HepG2 (cell line): Measurements from ENCODE around the gene TAF1A. TPM values are rescaled to one million over a fixed set of nuclear protein-coding genes. Genes with fewer than 3 reads are reported as not detected.

ENCODE experiments used
- ATAC-seq: fragments of 200-7000 bp; cut with Tn5 transposase; 3 replicates; pipeline ENCODE4 v1.9.1; 2020; ENCODE audit warnings: mild to moderate bottlenecking, moderate library complexity
- BruUV-seq: library from RNA; stranded (reverse); fragments of 400-500 nt; replicated peaks from 2 replicates; lab custom pipeline; 2021; lab: Mats Ljungman, UMichigan
- CTCF ChIA-PET: fragments of 300-600 bp; formaldehyde crosslinking; extraction: SDS; loops from one replicate; lab custom pipeline; 2021; ENCODE audit warnings: low total read pairs, inconsistent platforms, low intra/inter-chr PET ratio; lab: Yijun Ruan, JAX
- POLR2A ChIA-PET: fragments of 350-600 bp; sonication (Branson Sonifier 250); formaldehyde crosslinking; loops from one replicate; lab custom pipeline; 2020; ENCODE audit warnings: antibody characterized with exemption, inconsistent platforms; lab: Yijun Ruan, JAX
- DNase-seq: peaks from one replicate; pipeline ENCODE4 v3.0.0-alpha.2; 2015; ENCODE audit warnings: low spot score
- FAIRE-seq: peaks from 3 replicates; lab custom pipeline; 2011; peaks lifted over from hg19 to GRCh38; lab: Jason Lieb, UNC
- H2AFZ ChIP-seq: one replicate; pipeline ENCODE4 v1.6.1; 2011; ENCODE audit warnings: low read length, inconsistent platforms
- H3K27ac ChIP-seq: fragments of 300-600 bp; 3 replicates; pipeline ENCODE4 v1.8.0; 2011; ENCODE audit warnings: mixed run types, mild to moderate bottlenecking, mixed read lengths, low read length, inconsistent platforms; ENCODE audit not compliant: insufficient read depth; ENCODE audit errors: extremely low read length
- H3K27me3 ChIP-seq, 2 experiments: fragments of 200-600 bp in 1 of 2; 2 replicates in 1 of 2; 3 replicates in 1 of 2; pipeline versions ENCODE4 v1.6.0 to v1.8.0; 2011; ENCODE audit warnings: low read length in 2 of 2, mild to moderate bottlenecking in 2 of 2, moderate library complexity in 2 of 2, inconsistent platforms in 1 of 2; ENCODE audit not compliant: insufficient read depth in 2 of 2, control insufficient read depth in 1 of 2
- H3K36me3 ChIP-seq, 2 experiments: fragments of 200-600 bp in 1 of 2; replicated peaks in 1 of 2; 2 replicates in 1 of 2; 3 replicates in 1 of 2; pipeline versions ENCODE4 v1.5.1 to v1.8.0; 2011; ENCODE audit warnings: low read length in 2 of 2, inconsistent platforms in 1 of 2; ENCODE audit not compliant: insufficient read depth in 2 of 2, control insufficient read depth in 1 of 2
- H3K4me1 ChIP-seq: 2 replicates; pipeline ENCODE4 v1.5.1; 2012; ENCODE audit warnings: low read length, inconsistent platforms; ENCODE audit not compliant: insufficient read depth
- H3K4me2 ChIP-seq: 2 replicates; pipeline ENCODE4 v1.6.0; 2011; ENCODE audit warnings: low read depth, low read length, inconsistent platforms
- H3K4me3 ChIP-seq, 3 experiments: fragments of 200-600 bp in 1 of 3; sonication (generic), shearing (Covaris generic) in 1 of 3; replicated peaks in 1 of 3; 2 replicates each; pipeline ENCODE4 v1.5.1; 2011 to 2016; ENCODE audit warnings: low read length in 3 of 3, inconsistent platforms in 2 of 3, low read depth in 2 of 3, mild to moderate bottlenecking in 2 of 3, control low read depth in 1 of 3, mixed read lengths in 1 of 3; ENCODE audit not compliant: insufficient read depth in 1 of 3
- H3K79me2 ChIP-seq: one replicate; pipeline ENCODE4 v1.6.1; 2011; ENCODE audit warnings: low read length, inconsistent platforms; ENCODE audit not compliant: insufficient read depth
- H3K9ac ChIP-seq: 2 replicates; pipeline ENCODE4 v1.6.0; 2011; ENCODE audit warnings: mild to moderate bottlenecking, low read depth, low read length, inconsistent platforms; ENCODE audit not compliant: insufficient read depth
- H3K9me3 ChIP-seq: 2 replicates; pipeline ENCODE4 v1.5.1; 2012; ENCODE audit warnings: mild to moderate bottlenecking, low read length
- H4K20me1 ChIP-seq: 2 replicates; pipeline ENCODE4 v1.6.0; 2011; ENCODE audit warnings: inconsistent platforms, mild to moderate bottlenecking, low read length, moderate library complexity; ENCODE audit not compliant: insufficient read depth
- BCL6 ChIP-seq: IDR thresholded peaks from 2 replicates; pipeline ENCODE4 v1.6.1; 2016; ENCODE audit warnings: missing genetic modification reagents, missing compliant biosample characterization
- BORCS8-MEF2B ChIP-seq: sonication (generic); formaldehyde crosslinking; IDR thresholded peaks from 2 replicates; pipeline ENCODE4 v1.8.0; 2022; ENCODE audit warnings: mild to moderate bottlenecking, missing genetic modification reagents
- MTA1 ChIP-seq: sonication (generic); formaldehyde crosslinking; IDR thresholded peaks from 2 replicates; pipeline ENCODE4 v1.4.0; 2020; ENCODE audit warnings: missing genetic modification reagents, mild to moderate bottlenecking, borderline replicate concordance
- MTF1 ChIP-seq: sonication (generic); formaldehyde crosslinking; IDR thresholded peaks from 2 replicates; pipeline ENCODE4 v1.5.0; 2020; ENCODE audit warnings: missing genetic modification reagents
- NFATC3 ChIP-seq: sonication (generic); formaldehyde crosslinking; IDR thresholded peaks from 2 replicates; pipeline ENCODE4 v1.5.1; 2020; ENCODE audit warnings: mild to moderate bottlenecking, missing genetic modification reagents
- NFRKB ChIP-seq: fragments of 450-650 bp; IDR thresholded peaks from 2 replicates; pipeline ENCODE4 v1.6.1; 2017
- PCBP1 ChIP-seq: fragments of 200-400 bp; formaldehyde crosslinking; IDR thresholded peaks from 2 replicates; pipeline ENCODE4 v1.6.1; 2017; ENCODE audit warnings: mild to moderate bottlenecking, low read depth, low read length, borderline replicate concordance
- RBM22 ChIP-seq: fragments of 200-400 bp; formaldehyde crosslinking; optimal IDR thresholded peaks from 2 replicates; pipeline ENCODE3; 2017; ENCODE audit warnings: mild to moderate bottlenecking, low read length, moderate library complexity
- SMARCC2 ChIP-seq: fragments of 450-650 bp; IDR thresholded peaks from 2 replicates; pipeline ENCODE4 v1.6.1; 2017; ENCODE audit warnings: antibody characterized with exemption, mild to moderate bottlenecking
- ZFY ChIP-seq: sonication (generic); formaldehyde crosslinking; IDR thresholded peaks from 2 replicates; pipeline ENCODE4 v1.4.0; 2020; ENCODE audit warnings: missing genetic modification reagents
- ZNF552 ChIP-seq: sonication (generic); formaldehyde crosslinking; IDR thresholded peaks from 2 replicates; pipeline ENCODE4 v1.9.0; 2022; ENCODE audit warnings: missing genetic modification reagents, mild to moderate bottlenecking, borderline replicate concordance
- ZNF598 ChIP-seq: sonication (generic); formaldehyde crosslinking; IDR thresholded peaks from 2 replicates; pipeline ENCODE4 v1.5.1; 2020; ENCODE audit warnings: mild to moderate bottlenecking, missing genetic modification reagents, borderline replicate concordance
- ZNF841 ChIP-seq: sonication (generic); formaldehyde crosslinking; IDR thresholded peaks from 2 replicates; pipeline ENCODE4 v1.8.1; 2023; ENCODE audit warnings: missing genetic modification reagents, borderline replicate concordance
- WGBS: methylation state at CpG from one replicate; pipeline ENCODE4 v1.1.6; 2017; ENCODE audit warnings: low lambda C conversion rate; 5-methylcytosine and 5-hydroxymethylcytosine counted together
- in situ Hi-C: cut with HindIII; loops from 2 replicates; pipeline ENCODE4 v1.10.0; 2017; ENCODE audit warnings: low pct_unique_long_range_greater_than_20kb; ENCODE audit not compliant: extremely low pct_ligation_motif_present
- intact Hi-C: fragments of 100-400 bp; cut with micrococcal nuclease; formaldehyde crosslinking; loops from one replicate; pipeline ENCODE4 v1.10.0; 2022; ENCODE audit not compliant: unreplicated experiment
- polyA plus RNA-seq, 8 experiments: library from polyadenylated mRNA; depleted of rRNA in 3 of 8; stranded (reverse) in 7 of 8; unstranded in 1 of 8; fragments of >200 nt; fragmentation: Illumina TruSeq in 4 of 8; extraction: Trizol in 4 of 8; gene quantifications; 2 replicates each; pipeline versions ENCODE4 v1.2.1 to v1.2.3, GENCODE V29; 2011 to 2016; ENCODE audit warnings: low read depth in 4 of 8, missing spikeins in 1 of 8, mixed read lengths in 1 of 8; ENCODE audit not compliant: insufficient read depth in 1 of 8
- total RNA-seq, 5 experiments: library from RNA; depleted of rRNA; stranded (reverse); fragments of >200 nt; fragmentation: Illumina TruSeq; extraction: Trizol; gene quantifications; 2 replicates each; pipeline ENCODE4 v1.2.3, GENCODE V29; 2016; ENCODE audit warnings: low read depth in 1 of 5
- TF ChIP-seq, protein P1 (sequence below): sonication (generic); formaldehyde crosslinking; IDR thresholded peaks from 2 replicates; pipeline ENCODE4 v1.8.0; 2022; ENCODE audit warnings: missing genetic modification reagents, low read depth, mild to moderate bottlenecking, borderline replicate concordance
- TF ChIP-seq, protein P2 (sequence below): sonication (generic); formaldehyde crosslinking; IDR thresholded peaks from 2 replicates; pipeline ENCODE4 v1.5.0; 2020; ENCODE audit warnings: missing genetic modification reagents
- TF ChIP-seq, protein P3 (sequence below): sonication (generic); formaldehyde crosslinking; IDR thresholded peaks from 2 replicates; pipeline ENCODE4 v1.4.0; 2020; ENCODE audit warnings: missing genetic modification reagents, borderline replicate concordance
- TF ChIP-seq, protein P4 (sequence below): sonication (generic); formaldehyde crosslinking; IDR thresholded peaks from 2 replicates; pipeline ENCODE4 v1.5.0; 2020; ENCODE audit warnings: mild to moderate bottlenecking, missing genetic modification reagents, borderline replicate concordance
- TF ChIP-seq, protein P5 (sequence below): IDR thresholded peaks from 2 replicates; pipeline ENCODE4 v1.6.1; 2016; ENCODE audit warnings: missing biosample characterization, missing genetic modification reagents, low read depth

The TAF1A gene
- total and polyA plus RNA-seq, 2 of the 13 experiments (the other 11 are each of a cell fraction or from before 2014, with no cell fraction given): 3.3 to 10.7 TPM

DNA sequence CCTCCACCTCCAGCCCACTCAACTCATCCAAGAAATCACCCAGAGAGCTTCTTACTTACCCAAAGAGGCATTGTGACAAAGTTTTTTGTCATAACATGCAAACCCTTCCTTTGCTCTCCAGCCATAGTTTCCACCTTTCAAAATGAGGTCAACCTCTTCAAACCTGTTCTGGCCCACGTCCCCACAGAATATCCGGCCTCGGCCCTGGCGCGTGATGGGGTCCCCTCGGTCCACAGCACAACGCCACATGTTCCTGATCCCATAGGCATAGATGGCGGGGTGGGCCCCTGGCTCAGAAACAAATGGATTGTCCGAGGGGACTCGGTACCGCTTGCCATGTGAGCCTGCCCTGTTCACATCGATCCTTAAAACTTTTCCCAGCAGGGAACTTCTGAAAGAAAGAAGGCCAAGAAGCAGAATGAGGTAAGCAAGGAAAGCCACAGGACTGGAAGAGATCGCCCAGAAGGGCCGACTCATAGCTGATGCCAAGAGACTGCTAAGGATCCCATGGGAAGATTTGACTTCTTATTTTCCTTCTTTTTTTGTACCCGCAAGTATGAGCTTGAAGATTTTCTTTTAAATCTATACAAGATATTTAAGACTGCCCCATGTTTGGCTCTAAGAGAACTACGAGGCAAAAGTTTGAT, 49.7 kb downstream of the TAF1A start:
- BruUV-seq: no TSS peak
- POLR2A ChIA-PET: no interaction called here
- Histone ChIP-seq H3K4me1 (no peaks in the 10 kb centered on the region), H3K4me3 (no peak overlapping the region), H3K4me2 (no peak overlapping the region), H3K27me3 (no peaks in the 10 kb centered on the region), H3K9ac (no peak overlapping the region), H3K9me3 (no peaks in the 10 kb centered on the region), H3K36me3 (no peaks in the 10 kb centered on the region), H4K20me1 (no peaks in the 10 kb centered on the region), H3K27ac (no peak overlapping the region), H2AFZ (no peak overlapping the region), H3K79me2 (no peaks in the 10 kb centered on the region)
- WGBS: 73% methylated on average over 16 of the region's 16 CpGs
- no peak for FAIRE-seq
- CTCF ChIA-PET: no interaction called here
- intact Hi-C loops (no loop called here), in situ Hi-C loops (no loop called here)
- no peak for DNase-seq
- ATAC-seq: no peak
- TF ChIP-seq ZFY (CRISPR knock-in tag) (no peak), BCL6 (no peak), PCBP1 (no peak), MTF1 (CRISPR knock-in tag) (no peak), RBM22 (no peak), ZNF841 (CRISPR knock-in tag) (no peak), NFATC3 (CRISPR knock-in tag) (no peak), NFRKB (no peak), ZNF552 (CRISPR knock-in tag) (no peak), ZNF598 (CRISPR knock-in tag) (no peak), SMARCC2 (no peak), MTA1 (CRISPR knock-in tag) (no peak), BORCS8-MEF2B (CRISPR knock-in tag) (no peak)
- TF ChIP-seq, protein P1, sequence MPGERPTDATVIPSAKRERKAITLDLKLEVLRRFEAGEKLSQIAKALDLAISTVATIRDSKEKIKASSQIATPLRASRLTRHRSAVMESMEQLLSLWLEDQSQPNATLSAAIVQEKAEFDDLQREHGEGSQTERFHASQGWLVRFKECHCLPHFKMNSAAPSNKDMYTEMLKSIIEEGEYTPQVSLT (CRISPR knock-in tag): no peak
- TF ChIP-seq, protein P2, sequence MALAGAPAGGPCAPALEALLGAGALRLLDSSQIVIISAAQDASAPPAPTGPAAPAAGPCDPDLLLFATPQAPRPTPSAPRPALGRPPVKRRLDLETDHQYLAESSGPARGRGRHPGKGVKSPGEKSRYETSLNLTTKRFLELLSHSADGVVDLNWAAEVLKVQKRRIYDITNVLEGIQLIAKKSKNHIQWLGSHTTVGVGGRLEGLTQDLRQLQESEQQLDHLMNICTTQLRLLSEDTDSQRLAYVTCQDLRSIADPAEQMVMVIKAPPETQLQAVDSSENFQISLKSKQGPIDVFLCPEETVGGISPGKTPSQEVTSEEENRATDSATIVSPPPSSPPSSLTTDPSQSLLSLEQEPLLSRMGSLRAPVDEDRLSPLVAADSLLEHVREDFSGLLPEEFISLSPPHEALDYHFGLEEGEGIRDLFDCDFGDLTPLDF (CRISPR knock-in tag): no peak
- TF ChIP-seq, protein P3, sequence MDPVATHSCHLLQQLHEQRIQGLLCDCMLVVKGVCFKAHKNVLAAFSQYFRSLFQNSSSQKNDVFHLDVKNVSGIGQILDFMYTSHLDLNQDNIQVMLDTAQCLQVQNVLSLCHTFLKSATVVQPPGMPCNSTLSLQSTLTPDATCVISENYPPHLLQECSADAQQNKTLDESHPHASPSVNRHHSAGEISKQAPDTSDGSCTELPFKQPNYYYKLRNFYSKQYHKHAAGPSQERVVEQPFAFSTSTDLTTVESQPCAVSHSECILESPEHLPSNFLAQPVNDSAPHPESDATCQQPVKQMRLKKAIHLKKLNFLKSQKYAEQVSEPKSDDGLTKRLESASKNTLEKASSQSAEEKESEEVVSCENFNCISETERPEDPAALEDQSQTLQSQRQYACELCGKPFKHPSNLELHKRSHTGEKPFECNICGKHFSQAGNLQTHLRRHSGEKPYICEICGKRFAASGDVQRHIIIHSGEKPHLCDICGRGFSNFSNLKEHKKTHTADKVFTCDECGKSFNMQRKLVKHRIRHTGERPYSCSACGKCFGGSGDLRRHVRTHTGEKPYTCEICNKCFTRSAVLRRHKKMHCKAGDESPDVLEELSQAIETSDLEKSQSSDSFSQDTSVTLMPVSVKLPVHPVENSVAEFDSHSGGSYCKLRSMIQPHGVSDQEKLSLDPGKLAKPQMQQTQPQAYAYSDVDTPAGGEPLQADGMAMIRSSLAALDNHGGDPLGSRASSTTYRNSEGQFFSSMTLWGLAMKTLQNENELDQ (CRISPR knock-in tag): no peak
- TF ChIP-seq, protein P4, sequence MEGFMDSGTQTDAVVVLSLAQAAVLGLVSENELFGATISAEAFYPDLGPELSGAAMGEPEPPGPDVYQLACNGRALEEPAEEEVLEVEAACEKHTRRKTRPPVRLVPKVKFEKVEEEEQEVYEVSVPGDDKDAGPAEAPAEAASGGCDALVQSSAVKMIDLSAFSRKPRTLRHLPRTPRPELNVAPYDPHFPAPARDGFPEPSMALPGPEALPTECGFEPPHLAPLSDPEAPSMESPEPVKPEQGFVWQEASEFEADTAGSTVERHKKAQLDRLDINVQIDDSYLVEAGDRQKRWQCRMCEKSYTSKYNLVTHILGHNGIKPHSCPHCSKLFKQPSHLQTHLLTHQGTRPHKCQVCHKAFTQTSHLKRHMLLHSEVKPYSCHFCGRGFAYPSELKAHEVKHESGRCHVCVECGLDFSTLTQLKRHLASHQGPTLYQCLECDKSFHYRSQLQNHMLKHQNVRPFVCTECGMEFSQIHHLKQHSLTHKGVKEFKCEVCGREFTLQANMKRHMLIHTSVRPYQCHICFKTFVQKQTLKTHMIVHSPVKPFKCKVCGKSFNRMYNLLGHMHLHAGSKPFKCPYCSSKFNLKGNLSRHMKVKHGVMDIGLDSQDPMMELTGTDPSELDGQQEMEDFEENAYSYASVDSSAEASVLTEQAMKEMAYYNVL (CRISPR knock-in tag): no peak
- TF ChIP-seq, protein P5, sequence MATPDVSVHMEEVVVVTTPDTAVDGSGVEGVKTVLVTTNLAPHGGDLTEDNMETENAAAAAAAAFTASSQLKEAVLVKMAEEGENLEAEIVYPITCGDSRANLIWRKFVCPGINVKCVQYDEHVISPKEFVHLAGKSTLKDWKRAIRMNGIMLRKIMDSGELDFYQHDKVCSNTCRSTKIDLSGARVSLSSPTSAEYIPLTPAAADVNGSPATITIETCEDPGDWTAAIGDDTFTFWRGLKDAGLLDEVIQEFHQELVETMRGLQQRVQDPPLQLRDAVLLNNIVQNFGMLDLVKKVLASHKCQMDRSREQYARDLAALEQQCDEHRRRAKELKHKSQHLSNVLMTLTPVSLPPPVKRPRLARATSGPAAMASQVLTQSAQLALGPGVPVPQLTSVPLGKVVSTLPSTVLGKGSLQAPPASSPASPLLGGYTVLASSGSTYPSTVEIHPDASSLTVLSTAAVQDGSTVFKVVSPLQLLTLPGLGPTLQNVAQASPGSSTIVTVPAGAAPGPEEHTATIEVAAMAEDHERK (CRISPR knock-in tag): no peak
